Neuronal stem cell (in vitro differentiated cells): Measurements from ENCODE around the gene KRTAP4-8.

Source experiments
- DNase-seq: peaks from one replicate; pipeline ENCODE4 v3.0.0-alpha.2; 2013; ENCODE audit warnings: low spot score
- H2AFZ ChIP-seq: one replicate; pipeline ENCODE4 v1.6.1; 2013; ENCODE audit warnings: mild to moderate bottlenecking, low read length, inconsistent platforms
- H2AK5ac ChIP-seq: 2 replicates; pipeline ENCODE4 v1.6.1; 2013; ENCODE audit warnings: low read depth, mild to moderate bottlenecking, inconsistent platforms, low read length, moderate library complexity, mixed read lengths
- H2BK120ac ChIP-seq: 2 replicates; pipeline ENCODE4 v1.6.1; 2013; ENCODE audit warnings: low read depth, mild to moderate bottlenecking, inconsistent platforms, low read length, moderate library complexity, mixed read lengths
- H2BK12ac ChIP-seq: one replicate; pipeline ENCODE4 v1.6.1; 2013; ENCODE audit warnings: low read length, inconsistent platforms
- H2BK15ac ChIP-seq: 2 replicates; pipeline ENCODE4 v1.6.1; 2013; ENCODE audit warnings: mild to moderate bottlenecking, low read length, inconsistent platforms, mixed read lengths
- H2BK5ac ChIP-seq: one replicate; pipeline ENCODE4 v1.6.1; 2013; ENCODE audit warnings: inconsistent platforms, mild to moderate bottlenecking, low read length, moderate library complexity
- H3K14ac ChIP-seq: one replicate; pipeline ENCODE4 v1.6.1; 2013; ENCODE audit warnings: low read length, inconsistent platforms
- H3K18ac ChIP-seq: 2 replicates; pipeline ENCODE4 v1.6.1; 2013; ENCODE audit warnings: low read length, inconsistent platforms
- H3K23ac ChIP-seq: 2 replicates; pipeline ENCODE4 v1.6.1; 2013; ENCODE audit warnings: low read depth, mild to moderate bottlenecking, mixed read lengths, low read length, inconsistent platforms; ENCODE audit not compliant: poor library complexity
- H3K27ac ChIP-seq: replicated peaks from 3 replicates; pipeline ENCODE4 v1.5.1; 2013; ENCODE audit warnings: low read length, inconsistent platforms
- H3K27me3 ChIP-seq, 3 experiments: 2 replicates each; pipeline ENCODE4 v1.6.1; 2013; ENCODE audit warnings: low read length in 3 of 3, mild to moderate bottlenecking in 2 of 3, inconsistent platforms in 1 of 3, low read depth in 1 of 3, mixed read lengths in 1 of 3, moderate library complexity in 1 of 3; ENCODE audit not compliant: control insufficient read depth in 3 of 3, insufficient read depth in 3 of 3
- H3K36me3 ChIP-seq, 2 donors: replicated peaks in 1 of 2; 2 replicates each; pipeline ENCODE4 v1.6.1; 2013; ENCODE audit warnings: low read length in 2 of 2; ENCODE audit not compliant: control insufficient read depth in 2 of 2, insufficient read depth in 2 of 2
- H3K4ac ChIP-seq: 2 replicates; pipeline ENCODE4 v1.6.1; 2013; ENCODE audit warnings: inconsistent platforms, mild to moderate bottlenecking, low read length, moderate library complexity
- H3K4me1 ChIP-seq, 2 donors: 1 replicate in 1 of 2; 2 replicates in 1 of 2; pipeline ENCODE4 v1.6.1; 2013; ENCODE audit warnings: low read length in 2 of 2, low read depth in 1 of 2; ENCODE audit not compliant: control insufficient read depth in 2 of 2, insufficient read depth in 1 of 2
- H3K4me2 ChIP-seq: one replicate; pipeline ENCODE4 v1.6.1; 2013; ENCODE audit warnings: mild to moderate bottlenecking, low read length, inconsistent platforms; ENCODE audit not compliant: insufficient read depth, poor library complexity, severe bottlenecking
- H3K4me3 ChIP-seq, 2 donors: 2 replicates each; pipeline ENCODE4 v1.5.1; 2013; ENCODE audit warnings: low read length in 2 of 2, mild to moderate bottlenecking in 2 of 2, inconsistent platforms in 1 of 2, moderate library complexity in 1 of 2
- H3K79me1 ChIP-seq: one replicate; pipeline ENCODE4 v1.6.1; 2013; ENCODE audit warnings: low read depth, mild to moderate bottlenecking, inconsistent platforms, low read length, moderate library complexity
- H3K9ac ChIP-seq: one replicate; pipeline ENCODE4 v1.6.1; 2013; ENCODE audit warnings: mild to moderate bottlenecking, low read depth, low read length, inconsistent platforms; ENCODE audit not compliant: poor library complexity
- H3K9me3 ChIP-seq, 2 donors: replicated peaks in 1 of 2; 2 replicates each; pipeline versions ENCODE3 to v1.6.1; 2013; ENCODE audit warnings: low read length in 2 of 2, mild to moderate bottlenecking in 2 of 2, inconsistent platforms in 1 of 2, low read depth in 1 of 2, mixed read lengths in 1 of 2, moderate library complexity in 1 of 2; ENCODE audit not compliant: control insufficient read depth in 2 of 2, insufficient read depth in 1 of 2
- H4K8ac ChIP-seq: one replicate; pipeline ENCODE4 v1.6.1; 2013; ENCODE audit warnings: low read depth, mild to moderate bottlenecking, inconsistent platforms, low read length, moderate library complexity
- H4K91ac ChIP-seq: one replicate; pipeline ENCODE4 v1.6.1; 2013; ENCODE audit warnings: low read length, low read depth, mild to moderate bottlenecking, inconsistent platforms; ENCODE audit not compliant: poor library complexity
- WGBS, 2 donors: extraction: QIAGEN DNeasy Blood & Tissue Kit; methylation state at CpG; one replicate each; pipeline ENCODE4 v1.1.7; 2013; ENCODE audit warnings: missing lambda C conversion rate in 2 of 2, mixed read lengths in 1 of 2; ENCODE audit not compliant: insufficient read length in 2 of 2, insufficient replicate concordance in 1 of 2; ENCODE audit errors: extremely low coverage in 2 of 2; 5-methylcytosine and 5-hydroxymethylcytosine counted together

KRTAP4-8 gene

GRCh38 chr17:41076788-41077187 is 21.2 kb downstream of the KRTAP4-8 start:
- no peak overlapping the region for H3K4me3 ChIP-seq
- H2BK15ac ChIP-seq = no peak overlapping the region
- no peak for DNase-seq
- H2AFZ ChIP-seq = no peak overlapping the region
- no peaks in the 10 kb centered on the region for H3K27me3 ChIP-seq
- H3K9ac ChIP-seq = no peak overlapping the region
- no peaks in the 10 kb centered on the region for H3K9me3 ChIP-seq
- no peaks in the 10 kb centered on the region for H3K79me1 ChIP-seq
- H4K91ac ChIP-seq = no peak overlapping the region
- no peak overlapping the region for H3K4ac ChIP-seq
- no peak overlapping the region for H3K23ac ChIP-seq
- H2BK12ac ChIP-seq = no peak overlapping the region
- no peak overlapping the region for H3K18ac ChIP-seq
- H4K8ac ChIP-seq = no peak overlapping the region
- H2BK120ac ChIP-seq = no peak overlapping the region
- no peak overlapping the region for H3K27ac ChIP-seq
- H2BK5ac ChIP-seq = no peak overlapping the region
- no peaks in the 10 kb centered on the region for H3K36me3 ChIP-seq
- no peaks in the 10 kb centered on the region for H3K4me1 ChIP-seq
- H3K4me2 ChIP-seq = no peak overlapping the region
- H2AK5ac ChIP-seq = no peak overlapping the region
- no peak overlapping the region for H3K14ac ChIP-seq

DNA sequence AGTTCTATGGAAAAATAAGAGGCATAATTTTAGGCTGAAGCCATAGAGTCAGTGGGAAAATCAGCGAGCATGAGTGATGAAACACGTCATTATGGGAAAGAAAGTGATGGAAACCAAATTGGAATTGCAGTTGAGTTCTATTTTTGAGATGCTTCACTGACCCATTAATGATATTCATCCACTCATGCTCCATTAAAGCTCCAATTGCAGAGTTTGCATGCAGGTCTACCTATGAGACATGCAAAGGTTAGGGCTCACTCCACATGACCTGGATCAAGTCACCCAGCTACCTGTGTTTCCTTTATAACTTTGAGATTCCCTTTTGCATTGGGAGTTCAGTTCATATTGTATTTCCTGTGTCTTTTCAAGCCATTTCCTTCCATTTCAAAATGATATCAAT is 24.3 kb downstream of the KRTAP4-8 start:
- WGBS, 2 donors = no CpG with 5 or more reads among the region's 2 CpGs
- no peak for DNase-seq
- H2AK5ac ChIP-seq = no peak overlapping the region
- no peaks in the 10 kb centered on the region for H3K79me1 ChIP-seq
- no peak overlapping the region for H2BK12ac ChIP-seq
- no peak overlapping the region for H3K4me3 ChIP-seq
- no peak overlapping the region for H4K91ac ChIP-seq
- no peak overlapping the region for H4K8ac ChIP-seq
- no peak overlapping the region for H3K4ac ChIP-seq
- H2BK5ac ChIP-seq = no peak overlapping the region
- no peak overlapping the region for H3K18ac ChIP-seq
- no peak overlapping the region for H3K14ac ChIP-seq
- no peak overlapping the region for H2BK120ac ChIP-seq
- no peaks in the 10 kb centered on the region for H3K4me1 ChIP-seq
- H2BK15ac ChIP-seq = no peak overlapping the region
- no peaks in the 10 kb centered on the region for H3K27me3 ChIP-seq
- H3K4me2 ChIP-seq = no peak overlapping the region
- H3K23ac ChIP-seq = no peak overlapping the region
- no peaks in the 10 kb centered on the region for H3K9me3 ChIP-seq
- no peak overlapping the region for H3K9ac ChIP-seq
- H3K36me3 ChIP-seq = no peaks in the 10 kb centered on the region
- H2AFZ ChIP-seq = no peak overlapping the region
- H3K27ac ChIP-seq = no peak overlapping the region

DNA sequence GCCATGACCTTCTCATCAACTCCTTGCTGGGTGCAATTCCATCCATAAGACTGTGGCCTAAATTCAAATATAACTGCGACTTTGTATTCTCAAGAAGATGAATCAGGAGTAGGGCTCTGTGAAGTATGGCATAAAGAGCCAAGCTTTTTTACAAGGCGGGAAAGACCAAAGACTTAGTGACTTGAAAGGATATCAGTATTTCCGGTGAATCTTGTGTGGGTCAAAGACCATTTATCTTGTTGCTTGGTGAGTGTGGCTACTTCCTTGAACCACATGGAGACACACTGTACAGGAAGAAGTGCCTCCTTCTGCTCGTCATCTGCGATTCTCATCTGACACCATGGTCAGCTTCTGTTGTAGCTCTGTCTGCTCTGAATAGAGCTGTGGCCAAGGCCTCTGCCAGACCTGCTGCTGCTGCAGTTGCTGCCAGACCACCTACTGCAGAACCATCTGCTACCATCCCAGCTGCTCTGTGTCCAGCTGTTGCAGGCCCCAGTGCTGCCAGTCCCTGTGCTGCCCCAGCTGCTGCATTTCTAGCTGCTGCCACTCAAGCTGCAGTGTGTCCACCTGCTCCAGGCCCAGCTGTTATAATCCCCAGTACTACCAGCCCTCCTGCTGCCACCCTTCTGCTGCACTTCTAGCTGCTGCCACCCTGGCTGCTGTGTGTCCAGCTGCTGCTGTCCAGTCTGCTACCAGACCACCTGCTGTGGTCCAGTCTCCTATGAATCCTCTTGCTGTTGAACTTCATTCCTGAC is 26.2 kb downstream of the KRTAP4-8 start:
- no peak for DNase-seq
- Histone ChIP-seq H2AFZ (no peak overlapping the region), H3K9me3 (no peaks in the 10 kb centered on the region), H3K27ac (no peak overlapping the region), H4K91ac (no peak overlapping the region), H3K27me3 (no peaks in the 10 kb centered on the region), H2BK5ac (no peak overlapping the region), H2BK12ac (no peak overlapping the region), H3K9ac (no peak overlapping the region), H2BK120ac (no peak overlapping the region), H3K79me1 (no peaks in the 10 kb centered on the region), H3K36me3 (no peaks in the 10 kb centered on the region), H3K23ac (no peak overlapping the region), H3K4me2 (no peak overlapping the region), H2BK15ac (no peak overlapping the region), H3K4me1 (no peaks in the 10 kb centered on the region), H3K4ac (no peak overlapping the region), H3K4me3 (peak overlapping the region in 1 of 2 donors; percentile 27), H3K14ac (no peak overlapping the region), H3K18ac (peak overlapping the region; percentile 32), H2AK5ac (peak overlapping the region; percentile 38), H4K8ac (peak overlapping the region; percentile 52)
- WGBS, 2 donors = no CpG with 5 or more reads among the region's 5 CpGs

- H3K4me1 ChIP-seq = no peaks in the 10 kb centered on the region
- no peak overlapping the region for H2BK15ac ChIP-seq
- H3K27me3 ChIP-seq = no peaks in the 10 kb centered on the region
- no peak overlapping the region for H2BK120ac ChIP-seq
- no peaks in the 10 kb centered on the region for H3K9me3 ChIP-seq
- no peaks in the 10 kb centered on the region for H3K79me1 ChIP-seq
- H3K36me3 ChIP-seq = no peaks in the 10 kb centered on the region
- H4K91ac ChIP-seq = no peak overlapping the region
- WGBS, 2 donors = no CpG with 5 or more reads among the region's 3 CpGs
- no peak overlapping the region for H3K14ac ChIP-seq
- no peak overlapping the region for H3K9ac ChIP-seq
- no peak overlapping the region for H3K4me3 ChIP-seq
- no peak overlapping the region for H3K23ac ChIP-seq
- no peak for DNase-seq
- H3K4me2 ChIP-seq = no peak overlapping the region
- H2BK12ac ChIP-seq = no peak overlapping the region
- H3K27ac ChIP-seq = no peak overlapping the region
- no peak overlapping the region for H3K4ac ChIP-seq
- no peak overlapping the region for H3K18ac ChIP-seq
- no peak overlapping the region for H2AFZ ChIP-seq
- H4K8ac ChIP-seq = no peak overlapping the region
- H2AK5ac ChIP-seq = no peak overlapping the region
- no peak overlapping the region for H2BK5ac ChIP-seq
These were observed 28.9 kb downstream of the KRTAP4-8 start for GRCh38 chr17:41069031-41069430.
